Measurements from ENCODE around the gene ARHGAP28. TPM values are rescaled to one million over a fixed set of nuclear protein-coding genes. Genes with fewer than 3 reads are reported as not detected.

Gene ARHGAP28
- total and polyA plus RNA-seq, 10 of the 15 experiments (the other 5 are each of a cell fraction or from before 2014, with no cell fraction given), result not detected

DNA sequence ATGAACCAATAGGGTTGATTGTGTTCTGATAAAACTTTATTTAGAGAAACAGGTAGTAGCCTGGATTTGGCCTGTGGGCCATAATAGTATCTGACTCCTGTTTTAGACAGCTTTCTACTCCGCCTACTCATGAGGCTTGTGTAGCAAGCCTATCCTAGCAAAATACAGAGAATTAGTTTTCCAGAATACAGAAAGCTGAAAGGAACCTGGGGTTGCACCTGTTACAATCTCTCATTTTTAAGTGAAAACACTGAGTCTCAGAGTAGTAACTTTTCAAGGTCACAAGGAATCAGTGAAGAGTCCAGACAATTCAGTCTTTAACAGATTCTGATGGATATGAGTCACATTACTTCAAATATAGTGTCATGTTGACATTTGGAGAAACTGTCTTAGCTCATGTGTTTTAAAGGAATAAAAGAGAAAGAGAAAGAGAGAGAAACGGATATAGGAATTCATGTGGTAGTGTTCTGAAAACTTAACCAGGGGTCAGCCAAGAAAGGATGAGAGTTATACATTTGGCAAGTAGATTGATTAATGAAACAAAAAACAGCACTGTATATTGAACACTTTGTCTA lies 17.0 kb downstream of the ARHGAP28 start:
- Histone ChIP-seq H4K20me1 (ENCODE audit: control insufficient read depth, insufficient read depth) (no peaks in the 10 kb centered on the region), H3K27me3 (replicated peaks in 1 of 2; ENCODE audit: control insufficient read depth in 2 of 2, insufficient read depth in 2 of 2, low read length in 1 of 2) (no peaks in the 10 kb centered on the region), H3K36me3 (ENCODE audit: control insufficient read depth in 2 of 2, insufficient read depth in 2 of 2, low read length in 1 of 2) (no peaks in the 10 kb centered on the region), H3K9me3 (replicated peaks; ENCODE audit: control insufficient read depth, insufficient read depth, low read length) (no peaks in the 10 kb centered on the region), H3K4me3 (no peak overlapping the region), H3K4me1 (ENCODE audit: control insufficient read depth, insufficient read depth, low read length) (no peaks in the 10 kb centered on the region), H3K9ac (ENCODE audit: control insufficient read depth, insufficient read depth, low read length) (no peak overlapping the region), H3K4me2 (ENCODE audit: control insufficient read depth, insufficient read depth) (no peak overlapping the region), H3K27ac (ENCODE audit: control insufficient read depth, insufficient read depth) (no peak overlapping the region), H3K79me2 (ENCODE audit: control insufficient read depth, insufficient read depth, low read length) (no peaks in the 10 kb centered on the region), H2AFZ (ENCODE audit: control insufficient read depth, low read depth, low read length) (no peak overlapping the region)
- FAIRE-seq (no peak), DNase-seq (ENCODE audit: low read depth, low spot score) (no peak), ATAC-seq (no peak)
- POLR2A ChIA-PET, result no interaction called here
- intact Hi-C loops (cut with micrococcal nuclease; ENCODE audit: unreplicated experiment) (loop anchor here (10.0 kb wide), 1 partner anchor 202 kb away; no protein-coding TSS in a partner anchor), in situ Hi-C loops (cut with MboI) (no loop called here)
- RAD21 ChIA-PET (ENCODE audit: unreplicated experiment), result no interaction called here
- SMC1A ChIA-PET (ENCODE audit: uncharacterized antibody, unreplicated experiment), result no interaction called here
- 0% methylated on average over 2 of the region's 2 CpGs for WGBS (ENCODE audit: insufficient coverage, insufficient replicate concordance, low lambda C conversion rate, missing lambda C conversion rate)
- CTCF ChIA-PET, result no interaction called here
- BruUV-seq (replicated peaks), result no TSS peak
- TF ChIP-seq, protein P1, sequence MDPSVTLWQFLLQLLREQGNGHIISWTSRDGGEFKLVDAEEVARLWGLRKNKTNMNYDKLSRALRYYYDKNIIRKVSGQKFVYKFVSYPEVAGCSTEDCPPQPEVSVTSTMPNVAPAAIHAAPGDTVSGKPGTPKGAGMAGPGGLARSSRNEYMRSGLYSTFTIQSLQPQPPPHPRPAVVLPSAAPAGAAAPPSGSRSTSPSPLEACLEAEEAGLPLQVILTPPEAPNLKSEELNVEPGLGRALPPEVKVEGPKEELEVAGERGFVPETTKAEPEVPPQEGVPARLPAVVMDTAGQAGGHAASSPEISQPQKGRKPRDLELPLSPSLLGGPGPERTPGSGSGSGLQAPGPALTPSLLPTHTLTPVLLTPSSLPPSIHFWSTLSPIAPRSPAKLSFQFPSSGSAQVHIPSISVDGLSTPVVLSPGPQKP (IDR thresholded peaks at IDR 0.05; ENCODE audit: low read depth, low read length), result no peak
- TF ChIP-seq, protein P2, sequence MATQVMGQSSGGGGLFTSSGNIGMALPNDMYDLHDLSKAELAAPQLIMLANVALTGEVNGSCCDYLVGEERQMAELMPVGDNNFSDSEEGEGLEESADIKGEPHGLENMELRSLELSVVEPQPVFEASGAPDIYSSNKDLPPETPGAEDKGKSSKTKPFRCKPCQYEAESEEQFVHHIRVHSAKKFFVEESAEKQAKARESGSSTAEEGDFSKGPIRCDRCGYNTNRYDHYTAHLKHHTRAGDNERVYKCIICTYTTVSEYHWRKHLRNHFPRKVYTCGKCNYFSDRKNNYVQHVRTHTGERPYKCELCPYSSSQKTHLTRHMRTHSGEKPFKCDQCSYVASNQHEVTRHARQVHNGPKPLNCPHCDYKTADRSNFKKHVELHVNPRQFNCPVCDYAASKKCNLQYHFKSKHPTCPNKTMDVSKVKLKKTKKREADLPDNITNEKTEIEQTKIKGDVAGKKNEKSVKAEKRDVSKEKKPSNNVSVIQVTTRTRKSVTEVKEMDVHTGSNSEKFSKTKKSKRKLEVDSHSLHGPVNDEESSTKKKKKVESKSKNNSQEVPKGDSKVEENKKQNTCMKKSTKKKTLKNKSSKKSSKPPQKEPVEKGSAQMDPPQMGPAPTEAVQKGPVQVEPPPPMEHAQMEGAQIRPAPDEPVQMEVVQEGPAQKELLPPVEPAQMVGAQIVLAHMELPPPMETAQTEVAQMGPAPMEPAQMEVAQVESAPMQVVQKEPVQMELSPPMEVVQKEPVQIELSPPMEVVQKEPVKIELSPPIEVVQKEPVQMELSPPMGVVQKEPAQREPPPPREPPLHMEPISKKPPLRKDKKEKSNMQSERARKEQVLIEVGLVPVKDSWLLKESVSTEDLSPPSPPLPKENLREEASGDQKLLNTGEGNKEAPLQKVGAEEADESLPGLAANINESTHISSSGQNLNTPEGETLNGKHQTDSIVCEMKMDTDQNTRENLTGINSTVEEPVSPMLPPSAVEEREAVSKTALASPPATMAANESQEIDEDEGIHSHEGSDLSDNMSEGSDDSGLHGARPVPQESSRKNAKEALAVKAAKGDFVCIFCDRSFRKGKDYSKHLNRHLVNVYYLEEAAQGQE (IDR thresholded peaks at IDR 0.05; ENCODE audit: low read depth, low read length), result no peak
- no peak for TF ChIP-seq NFYA (IDR thresholded peaks at IDR 0.05; ENCODE audit: borderline replicate concordance, low read depth, low read length)
- no peak for TF ChIP-seq CBX3 (IDR thresholded peaks at IDR 0.05; ENCODE audit: borderline replicate concordance, low read depth)
- no peak for TF ChIP-seq NR2C1 (IDR thresholded peaks at IDR 0.05)
- TF ChIP-seq CEBPB (IDR thresholded peaks at IDR 0.05; ENCODE audit: borderline replicate concordance in 1 of 2, low read depth in 2 of 2, low read length in 2 of 2), result no peak
- TF ChIP-seq SUPT20H (IDR thresholded peaks at IDR 0.05; ENCODE audit: borderline replicate concordance, control insufficient read depth, low read depth, low read length), result no peak
- TF ChIP-seq, protein P3, sequence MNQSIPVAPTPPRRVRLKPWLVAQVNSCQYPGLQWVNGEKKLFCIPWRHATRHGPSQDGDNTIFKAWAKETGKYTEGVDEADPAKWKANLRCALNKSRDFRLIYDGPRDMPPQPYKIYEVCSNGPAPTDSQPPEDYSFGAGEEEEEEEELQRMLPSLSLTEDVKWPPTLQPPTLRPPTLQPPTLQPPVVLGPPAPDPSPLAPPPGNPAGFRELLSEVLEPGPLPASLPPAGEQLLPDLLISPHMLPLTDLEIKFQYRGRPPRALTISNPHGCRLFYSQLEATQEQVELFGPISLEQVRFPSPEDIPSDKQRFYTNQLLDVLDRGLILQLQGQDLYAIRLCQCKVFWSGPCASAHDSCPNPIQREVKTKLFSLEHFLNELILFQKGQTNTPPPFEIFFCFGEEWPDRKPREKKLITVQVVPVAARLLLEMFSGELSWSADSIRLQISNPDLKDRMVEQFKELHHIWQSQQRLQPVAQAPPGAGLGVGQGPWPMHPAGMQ (IDR thresholded peaks at IDR 0.05; ENCODE audit: borderline replicate concordance), result no peak
- no peak for TF ChIP-seq RBBP5 (conservative IDR thresholded peaks at IDR 0.05)
- no peak for TF ChIP-seq KLF5 (IDR thresholded peaks at IDR 0.05; ENCODE audit: partially characterized antibody)
- TF ChIP-seq, protein P4, sequence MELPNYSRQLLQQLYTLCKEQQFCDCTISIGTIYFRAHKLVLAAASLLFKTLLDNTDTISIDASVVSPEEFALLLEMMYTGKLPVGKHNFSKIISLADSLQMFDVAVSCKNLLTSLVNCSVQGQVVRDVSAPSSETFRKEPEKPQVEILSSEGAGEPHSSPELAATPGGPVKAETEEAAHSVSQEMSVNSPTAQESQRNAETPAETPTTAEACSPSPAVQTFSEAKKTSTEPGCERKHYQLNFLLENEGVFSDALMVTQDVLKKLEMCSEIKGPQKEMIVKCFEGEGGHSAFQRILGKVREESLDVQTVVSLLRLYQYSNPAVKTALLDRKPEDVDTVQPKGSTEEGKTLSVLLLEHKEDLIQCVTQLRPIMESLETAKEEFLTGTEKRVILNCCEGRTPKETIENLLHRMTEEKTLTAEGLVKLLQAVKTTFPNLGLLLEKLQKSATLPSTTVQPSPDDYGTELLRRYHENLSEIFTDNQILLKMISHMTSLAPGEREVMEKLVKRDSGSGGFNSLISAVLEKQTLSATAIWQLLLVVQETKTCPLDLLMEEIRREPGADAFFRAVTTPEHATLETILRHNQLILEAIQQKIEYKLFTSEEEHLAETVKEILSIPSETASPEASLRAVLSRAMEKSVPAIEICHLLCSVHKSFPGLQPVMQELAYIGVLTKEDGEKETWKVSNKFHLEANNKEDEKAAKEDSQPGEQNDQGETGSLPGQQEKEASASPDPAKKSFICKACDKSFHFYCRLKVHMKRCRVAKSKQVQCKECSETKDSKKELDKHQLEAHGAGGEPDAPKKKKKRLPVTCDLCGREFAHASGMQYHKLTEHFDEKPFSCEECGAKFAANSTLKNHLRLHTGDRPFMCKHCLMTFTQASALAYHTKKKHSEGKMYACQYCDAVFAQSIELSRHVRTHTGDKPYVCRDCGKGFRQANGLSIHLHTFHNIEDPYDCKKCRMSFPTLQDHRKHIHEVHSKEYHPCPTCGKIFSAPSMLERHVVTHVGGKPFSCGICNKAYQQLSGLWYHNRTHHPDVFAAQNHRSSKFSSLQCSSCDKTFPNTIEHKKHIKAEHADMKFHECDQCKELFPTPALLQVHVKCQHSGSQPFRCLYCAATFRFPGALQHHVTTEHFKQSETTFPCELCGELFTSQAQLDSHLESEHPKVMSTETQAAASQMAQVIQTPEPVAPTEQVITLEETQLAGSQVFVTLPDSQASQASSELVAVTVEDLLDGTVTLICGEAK (IDR thresholded peaks at IDR 0.05; ENCODE audit: borderline replicate concordance), result no peak
